Activated CD8-positive, alpha-beta memory T cell treated with anti-CD3 and anti-CD28 coated beads, Interleukin-2, amount 50 U/mL, for 24 hours (primary cell): ENCODE results near the gene OR2B6.

Experiments
- DNase-seq: peaks from one replicate; pipeline ENCODE4 v3.0.0-alpha.2; 2020; ENCODE audit errors: extremely low read depth

Gene OR2B6

DNA sequence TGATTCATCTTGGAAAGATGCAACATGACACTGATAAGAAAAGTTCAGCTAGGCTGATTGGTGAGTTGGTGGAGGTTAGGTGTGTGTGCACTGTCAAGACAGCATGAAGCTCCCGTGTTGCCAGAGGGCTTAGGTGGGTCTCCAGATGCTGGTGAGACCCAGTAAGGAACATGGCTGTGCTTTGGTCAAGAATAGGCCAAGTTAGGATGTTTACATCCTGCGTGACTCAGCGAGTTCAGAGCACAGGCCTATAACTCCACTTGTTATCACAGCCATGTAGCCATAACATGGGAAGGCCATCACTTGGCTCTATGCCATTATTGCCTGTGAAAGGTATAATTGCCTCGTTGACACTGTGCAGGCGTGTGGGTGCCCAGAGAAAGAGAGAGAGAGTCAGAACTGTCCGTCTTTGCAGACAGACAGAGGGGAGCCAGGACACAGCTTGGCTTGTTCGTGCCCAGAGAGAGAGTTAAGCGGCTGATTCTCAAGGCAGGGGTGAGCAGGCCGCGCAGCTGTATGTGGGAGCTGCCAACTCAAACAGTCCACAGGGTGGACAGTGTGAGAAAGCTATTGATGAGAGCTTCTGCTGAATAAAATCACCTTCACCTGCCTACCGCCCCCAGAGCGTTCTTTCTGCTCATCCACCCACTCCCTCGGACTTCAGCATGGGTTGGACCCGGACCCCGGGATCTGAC, 43.5 kb downstream of the OR2B6 start:
- no peak for DNase-seq

DNA sequence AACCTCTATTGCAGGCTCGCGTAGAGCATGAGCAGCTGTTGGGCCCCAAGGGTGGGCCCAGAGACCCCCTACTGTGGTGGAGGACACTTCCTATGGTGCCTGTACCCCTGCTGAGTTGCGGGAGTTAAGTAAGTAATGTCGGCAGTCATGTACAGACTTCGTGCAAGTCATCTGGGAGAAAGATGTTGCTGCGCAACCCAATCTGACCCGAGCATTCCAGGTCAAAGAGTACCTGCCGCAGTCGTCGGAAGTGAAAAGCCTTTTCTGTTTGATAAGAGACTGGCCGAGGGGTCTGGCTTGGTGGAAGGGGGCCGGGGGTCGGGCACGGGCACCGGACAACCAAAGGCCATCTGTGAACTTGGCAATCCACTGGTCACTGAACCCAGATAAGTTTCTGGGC, 44.3 kb downstream of the OR2B6 start:
- no peak for DNase-seq

DNA sequence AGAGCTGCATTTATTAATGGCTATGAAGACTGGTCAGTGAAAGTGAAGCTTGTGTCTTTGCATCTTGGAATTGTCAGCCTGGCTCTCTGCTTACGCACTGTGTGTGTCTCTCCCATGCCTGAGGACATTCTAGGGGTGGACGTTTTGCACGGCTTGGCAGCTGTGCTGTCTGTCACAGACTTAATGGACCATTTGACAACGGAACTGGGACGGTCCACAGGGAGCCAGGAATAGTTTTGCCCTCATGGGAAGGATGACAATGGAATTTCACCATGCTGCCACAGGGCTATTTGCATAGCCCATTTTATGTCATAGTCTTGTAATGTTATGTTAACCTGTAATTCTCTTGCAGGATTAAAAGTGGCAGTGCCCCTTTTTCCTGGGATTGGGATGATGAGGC, 44.7 kb downstream of the OR2B6 start:
- DNase-seq: no peak

DNA sequence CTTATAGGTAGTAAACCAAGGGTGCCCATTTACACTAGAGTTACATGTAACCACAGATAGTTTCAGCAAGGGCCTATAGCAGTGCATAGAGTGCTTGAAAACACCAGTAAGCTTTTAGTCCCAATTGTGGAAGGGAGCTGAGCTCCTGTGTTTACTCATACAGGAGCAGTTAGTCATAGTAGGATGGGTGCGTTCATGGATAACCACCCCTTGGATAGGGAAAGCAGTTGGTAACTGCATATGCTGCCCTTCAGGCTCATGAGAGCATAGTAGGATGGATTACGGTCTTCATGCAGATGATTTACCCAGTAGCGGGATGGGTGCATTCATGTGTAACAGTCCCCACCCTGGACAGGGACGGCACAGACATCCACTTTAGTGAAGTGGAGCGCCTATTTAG, 45.1 kb downstream of the OR2B6 start:
- DNase-seq: no peak

DNA sequence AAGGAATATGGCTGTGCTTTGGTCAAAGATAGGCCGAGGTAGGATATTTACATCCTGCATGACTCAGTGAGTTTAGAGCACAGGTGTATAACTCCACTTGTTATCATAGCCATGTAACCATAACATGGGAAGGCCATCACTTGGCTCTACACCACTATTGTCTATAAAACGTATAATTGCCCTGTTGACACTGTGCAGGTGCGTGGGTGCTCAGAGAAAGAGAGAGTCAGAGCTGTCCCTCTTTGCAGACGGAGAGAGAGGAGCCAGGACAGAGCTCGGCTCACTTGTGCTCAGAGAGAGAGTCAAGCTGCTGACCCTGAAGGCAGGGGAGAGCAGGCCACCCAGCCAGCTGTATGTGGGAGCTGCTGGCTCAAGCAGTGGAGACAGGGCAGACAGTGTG, 46.0 kb downstream of the OR2B6 start:
- DNase-seq: no peak

DNA sequence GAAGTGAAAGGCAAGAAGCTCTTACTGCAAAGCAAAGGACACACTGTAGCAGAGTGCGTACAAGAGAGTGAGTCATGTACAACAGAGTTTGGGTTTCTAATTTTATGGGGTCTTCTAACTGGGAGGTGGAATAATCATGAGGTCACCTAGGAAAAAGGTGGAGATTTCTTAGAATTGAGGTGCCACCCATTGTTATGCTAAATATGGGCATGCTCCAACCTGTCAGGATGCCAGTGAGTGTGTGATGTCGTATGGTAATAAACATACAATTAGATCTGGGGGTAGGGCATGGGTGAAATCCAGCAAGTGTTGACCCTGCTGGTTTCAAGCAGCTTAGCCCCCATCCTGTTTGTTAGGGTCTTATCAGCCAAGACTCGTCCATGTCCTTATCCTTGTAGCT, 46.6 kb downstream of the OR2B6 start:
- DNase-seq: no peak

DNA sequence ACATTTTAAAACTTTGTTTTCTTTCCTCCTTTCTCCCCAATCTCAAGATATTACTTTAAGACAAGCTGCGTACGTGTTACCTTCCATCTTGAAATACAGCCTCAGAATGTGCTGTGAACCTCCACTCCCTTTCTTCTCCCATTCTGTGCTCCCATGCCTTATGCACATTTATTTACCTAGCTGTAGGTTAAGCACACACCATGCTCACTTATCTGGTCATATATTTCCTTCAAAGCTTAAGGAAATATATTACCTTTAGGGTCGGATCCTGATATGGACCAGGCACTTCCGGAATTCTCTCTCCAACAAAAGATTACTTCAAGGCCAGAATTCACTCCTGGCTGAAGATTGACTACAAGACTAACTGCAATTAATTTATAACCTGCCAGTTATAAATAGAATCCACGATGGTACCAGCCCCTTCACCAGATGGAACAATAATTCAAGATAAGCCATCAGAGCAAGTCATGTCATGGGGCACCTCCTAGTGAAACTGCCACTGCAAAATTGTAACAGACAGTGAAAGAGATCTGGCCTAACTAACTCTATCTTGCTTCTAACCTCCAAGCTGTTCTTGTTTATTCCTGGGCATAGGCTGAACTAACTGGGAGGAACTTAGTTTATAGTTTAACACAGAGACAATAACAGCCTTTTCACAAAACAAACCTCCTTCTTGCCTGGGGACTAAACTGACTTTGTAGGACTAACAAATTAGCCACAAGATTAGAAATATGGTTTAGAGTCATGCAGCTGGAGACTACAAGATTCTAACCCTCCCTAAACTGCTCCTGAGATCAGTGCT, 47.5 kb downstream of the OR2B6 start:
- DNase-seq: no peak

DNA sequence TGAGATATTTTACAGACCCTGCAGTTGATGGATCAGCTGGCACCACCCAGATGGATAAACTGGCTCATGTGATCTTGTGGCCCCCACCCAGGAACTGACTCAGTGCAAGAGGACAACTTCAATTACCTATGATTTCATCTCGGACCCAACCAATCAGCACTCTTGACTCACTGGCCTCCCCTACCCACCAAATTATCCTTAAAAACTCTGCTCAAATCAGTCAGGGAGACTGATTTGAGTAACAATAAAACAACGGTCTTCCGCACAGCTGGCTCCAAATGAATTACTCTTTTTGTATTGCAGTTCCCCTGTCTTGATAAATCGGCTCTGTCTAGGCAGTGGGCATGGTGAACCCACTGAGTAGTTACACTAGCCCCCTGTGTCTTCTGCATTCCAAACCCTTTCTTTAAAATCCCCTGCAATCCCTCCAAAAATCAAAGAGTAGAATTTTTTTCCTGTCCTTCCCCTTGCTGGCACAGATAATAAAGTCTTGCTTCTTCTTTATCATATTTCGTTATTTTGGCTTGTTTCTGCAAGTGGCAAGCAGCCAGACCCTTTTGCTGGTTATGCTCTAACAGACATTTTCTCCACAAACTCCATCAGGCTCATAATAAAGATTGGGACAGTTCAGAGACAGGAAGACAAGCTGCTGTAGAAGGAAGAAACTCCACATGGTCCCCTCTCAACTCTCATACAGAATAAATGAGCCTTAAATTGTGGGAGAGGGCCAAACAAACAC, 48.3 kb downstream of the OR2B6 start:
- DNase-seq: no peak

DNA sequence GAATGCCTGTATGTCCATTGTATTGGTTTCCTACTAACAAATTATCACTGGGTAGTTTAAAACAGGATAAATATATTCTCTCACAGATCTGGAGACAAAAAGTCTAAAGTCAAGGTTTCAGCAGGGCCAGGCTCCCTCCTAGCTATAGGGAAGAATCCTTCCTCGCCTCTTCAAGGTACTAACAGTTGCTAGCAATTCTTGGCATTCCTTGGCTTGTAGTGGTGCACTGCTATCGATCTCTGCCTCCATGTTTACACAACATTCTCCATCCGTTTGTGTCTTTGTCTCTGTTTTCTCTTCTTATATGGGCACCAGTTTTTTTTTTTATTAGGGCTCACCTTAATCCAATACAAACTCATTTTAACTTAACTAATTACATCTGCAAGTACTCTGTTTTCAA, 48.9 kb downstream of the OR2B6 start:
- no peak for DNase-seq
